ENCODE results near the gene SBF2.
A peak's percentile ranks its signal among the peaks of the same experiment; 100 is the strongest.
"Not testable (repeated sequence)": the region's sequence is repeated elsewhere in the genome, so short reads cannot be mapped to it uniquely, and the experiment has no call there.

Gene SBF2

GRCh38 chr11:10139143-10139542 lies 154.9 kb downstream of the SBF2 start:
- CTCF ChIA-PET = interaction anchor here (1.5 kb wide), 1 partner anchor 62 kb away, joined by 3 read pairs; no protein-coding TSS in a partner anchor
- TF ChIP-seq CTCF (IDR thresholded peaks at IDR 0.05; ENCODE audit: control extremely low read depth, extremely low read depth, low read depth, missing control alignments) = no peak
- DNase-seq (ENCODE audit: extremely low spot score) = no peak
- POLR2A ChIA-PET = no interaction called here

DNA sequence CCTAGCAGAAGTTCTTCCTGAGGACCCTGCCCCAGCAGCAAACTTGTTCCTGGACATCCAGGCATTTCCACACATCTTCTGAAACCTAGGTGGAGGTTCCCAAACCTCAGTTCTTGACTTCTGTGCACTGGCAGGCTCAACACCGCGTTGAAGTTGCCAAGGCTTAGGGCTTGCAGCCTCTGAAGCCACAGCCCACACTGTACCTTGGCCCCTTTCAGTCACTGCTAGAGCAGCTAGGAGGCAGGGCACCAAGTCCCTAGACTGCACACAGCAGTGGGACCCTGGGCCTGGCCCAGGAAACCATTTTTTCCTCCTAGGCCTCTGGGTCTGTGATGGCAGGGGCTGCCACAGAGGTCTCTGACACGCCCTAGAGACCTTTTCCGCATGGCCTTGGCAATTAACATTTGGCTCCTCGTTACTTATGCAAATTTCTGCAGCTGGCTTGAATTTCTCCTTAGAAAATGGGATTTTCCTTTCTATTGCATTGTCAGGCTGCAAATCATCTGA lies 159.0 kb downstream of the SBF2 start:
- ChIA-PET POLR2A (no interaction called here), CTCF (no interaction called here)
- DNase-seq (ENCODE audit: extremely low spot score) = no peak
- no peak for TF ChIP-seq CTCF (IDR thresholded peaks at IDR 0.05; ENCODE audit: control extremely low read depth, extremely low read depth, low read depth, missing control alignments)

GRCh38 chr11:10134226-10134625 lies 159.8 kb downstream of the SBF2 start:
- DNase-seq (ENCODE audit: extremely low spot score); CTCF ChIA-PET; POLR2A ChIA-PET: not testable (repeated sequence)

DNA sequence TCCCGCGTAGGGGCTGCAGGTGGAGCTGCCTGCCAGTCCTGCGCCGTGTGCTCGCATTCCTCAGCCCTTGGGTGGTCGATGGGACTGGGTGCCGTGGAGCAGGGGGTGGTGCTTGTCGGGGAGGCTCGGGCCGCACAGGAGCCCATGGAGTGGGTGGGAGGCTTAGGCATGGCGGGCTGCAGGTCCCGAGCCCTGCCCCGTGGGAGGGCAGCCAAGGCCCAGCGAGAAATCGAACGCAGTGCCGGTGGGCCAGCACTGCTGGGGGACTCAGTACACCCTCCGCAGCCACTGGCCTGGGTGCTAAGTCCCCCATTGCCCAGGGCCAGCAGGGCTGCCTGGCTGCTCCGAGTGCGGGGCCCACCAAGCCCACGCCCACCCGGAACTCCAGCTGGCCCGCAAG lies 160.8 kb downstream of the SBF2 start:
- CTCF ChIA-PET = not testable (repeated sequence)

GRCh38 chr11:10130875-10131274 lies 163.1 kb downstream of the SBF2 start:
- TF ChIP-seq CTCF (IDR thresholded peaks at IDR 0.05; ENCODE audit: control extremely low read depth, extremely low read depth, low read depth, missing control alignments) = no peak
- ChIA-PET POLR2A (no interaction called here), CTCF (no interaction called here)
- DNase-seq (ENCODE audit: extremely low spot score) = no peak

More for the DNA sequence above, 160.8 kb downstream of the SBF2 start:
- DNase-seq (ENCODE audit: extremely low spot score); POLR2A ChIA-PET: not testable (repeated sequence)

GRCh38 chr11:10129184-10129583 lies 164.8 kb downstream of the SBF2 start:
- CTCF ChIA-PET = interaction anchor here (1.2 kb wide), 1 partner anchor 38 kb away, joined by 5 read pairs; no protein-coding TSS in a partner anchor
- POLR2A ChIA-PET; DNase-seq (ENCODE audit: extremely low spot score): not testable (repeated sequence)

DNA sequence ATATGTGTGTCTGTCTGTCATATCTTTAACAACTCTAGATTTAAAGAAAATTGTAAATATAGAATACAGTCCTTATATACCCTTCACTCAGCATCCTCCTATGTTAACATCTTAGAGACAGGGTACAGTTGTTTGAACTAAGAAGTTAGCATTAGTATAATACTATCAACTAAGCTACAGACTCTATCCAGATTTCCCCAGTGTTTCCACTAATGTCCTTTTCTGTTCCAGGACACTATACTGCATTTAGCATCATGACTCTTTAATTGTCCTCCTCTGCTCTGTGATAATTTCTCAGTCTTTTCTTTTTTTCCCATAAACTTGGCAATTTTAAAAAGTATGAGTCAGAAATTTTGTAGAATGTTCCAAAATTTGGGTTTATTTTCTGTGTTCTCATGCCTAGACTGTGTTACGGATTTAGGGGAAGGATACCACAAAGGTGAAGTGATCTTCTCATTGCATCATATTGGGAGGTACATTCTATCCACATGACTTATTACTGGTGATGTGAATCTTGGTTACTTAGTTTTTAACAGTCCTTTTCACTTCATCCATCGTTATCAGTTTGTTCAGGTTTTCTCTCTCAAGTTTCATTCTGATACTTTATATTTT lies 168.4 kb downstream of the SBF2 start:
- ChIA-PET CTCF (no interaction called here), POLR2A (no interaction called here)
- TF ChIP-seq CTCF (IDR thresholded peaks at IDR 0.05; ENCODE audit: control extremely low read depth, extremely low read depth, low read depth, missing control alignments) = no peak
- DNase-seq (ENCODE audit: extremely low spot score) = no peak

- CTCF ChIA-PET = no interaction called here
- peak; percentile 22 for DNase-seq (ENCODE audit: extremely low spot score)
- TF ChIP-seq CTCF (IDR thresholded peaks at IDR 0.05; ENCODE audit: control extremely low read depth, extremely low read depth, low read depth, missing control alignments) = no peak
- POLR2A ChIA-PET = no interaction called here
These were observed 171.5 kb downstream of the SBF2 start for GRCh38 chr11:10122326-10123197.

Measured in GM10248 (cell line).